ENCODE measurements around the gene ADNP2. TPM values are rescaled to one million over a fixed set of nuclear protein-coding genes. Genes with fewer than 3 reads are reported as not detected.

Gene ADNP2
- total and polyA plus RNA-seq, 2 of the 13 experiments (the other 11 are each of a cell fraction or from before 2014, with no cell fraction given) = 10.8 to 25.5 TPM

GRCh38 chr18:80097201-80097600 is 11.9 kb upstream of the ADNP2 start:
- ChIA-PET POLR2A (no interaction called here), CTCF (ENCODE audit: low intra/inter-chr PET ratio, low total read pairs) (no interaction called here)
- H3K9me3 ChIP-seq (ENCODE audit: low read length) = no peaks in the 10 kb centered on the region
- H4K20me1 ChIP-seq (ENCODE audit: insufficient read depth, low read length) = no peaks in the 10 kb centered on the region
- H3K4me2 ChIP-seq (ENCODE audit: low read depth, low read length) = no peak overlapping the region
- no peak overlapping the region for H3K4me3 ChIP-seq (replicated peaks in 1 of 3; ENCODE audit: insufficient read depth in 1 of 3, low read depth in 2 of 3, low read length in 3 of 3)
- no peak overlapping the region for H3K27ac ChIP-seq (ENCODE audit: extremely low read length, insufficient read depth, low read length)
- no peaks in the 10 kb centered on the region for H3K36me3 ChIP-seq (replicated peaks in 1 of 2; ENCODE audit: control insufficient read depth in 1 of 2, insufficient read depth in 2 of 2, low read length in 2 of 2)
- TF ChIP-seq PRDM10 (CRISPR knock-in tag; IDR thresholded peaks at IDR 0.05; ENCODE audit: low read depth) (no peak), ZBTB4 (CRISPR knock-in tag; IDR thresholded peaks at IDR 0.05; ENCODE audit: borderline replicate concordance) (no peak), ZNF251 (CRISPR knock-in tag; IDR thresholded peaks at IDR 0.05) (no peak), SRF (IDR thresholded peaks at IDR 0.05; ENCODE audit: low read depth, low read length) (no peak), ZNF282 (IDR thresholded peaks at IDR 0.05; ENCODE audit: partially characterized antibody) (no peak), ZNF563 (CRISPR knock-in tag; IDR thresholded peaks at IDR 0.05) (no peak), ZNF740 (CRISPR knock-in tag; IDR thresholded peaks at IDR 0.05) (no peak), ZNF512 (CRISPR knock-in tag; IDR thresholded peaks at IDR 0.05) (no peak), HMGA1 (CRISPR knock-in tag; conservative IDR thresholded peaks at IDR 0.05) (no peak), ZBTB2 (CRISPR knock-in tag; IDR thresholded peaks at IDR 0.05; ENCODE audit: low read depth) (no peak), IKZF1 (IDR thresholded peaks at IDR 0.05) (no peak), ZNF614 (CRISPR knock-in tag; IDR thresholded peaks at IDR 0.05; ENCODE audit: borderline replicate concordance) (no peak), ZZZ3 (CRISPR knock-in tag; IDR thresholded peaks at IDR 0.05; ENCODE audit: borderline replicate concordance) (no peak)
- no peak overlapping the region for H2AFZ ChIP-seq (ENCODE audit: low read length)
- no peak overlapping the region for H3K9ac ChIP-seq (ENCODE audit: insufficient read depth, low read depth, low read length)
- in situ Hi-C loops (cut with HindIII; ENCODE audit: extremely low pct_ligation_motif_present, low pct_unique_long_range_greater_than_20kb) = no loop called here
- peaks cover 7% of the 10 kb centered on the region; the same call in 1 of the 2 replicates for H3K4me1 ChIP-seq (ENCODE audit: insufficient read depth, low read length)
- FAIRE-seq = no peak
- no TSS peak for BruUV-seq (replicated peaks)
- DNase-seq (ENCODE audit: low spot score) = no peak
- H3K79me2 ChIP-seq (ENCODE audit: insufficient read depth, low read length) = no peaks in the 10 kb centered on the region
- no peaks in the 10 kb centered on the region; a peak in 1 of 5 replicates for H3K27me3 ChIP-seq (ENCODE audit: control insufficient read depth in 1 of 2, insufficient read depth in 2 of 2, low read length in 2 of 2)
- intact Hi-C loops (cut with micrococcal nuclease; ENCODE audit: unreplicated experiment) = no loop called here
- no peak for ATAC-seq
- 59% methylated on average over 9 of the region's 9 CpGs for WGBS (ENCODE audit: low lambda C conversion rate)
